ENCODE measurements around the gene EXOC4.
A peak's percentile ranks its signal among the peaks of the same experiment; 100 is the strongest.

Gene EXOC4

DNA sequence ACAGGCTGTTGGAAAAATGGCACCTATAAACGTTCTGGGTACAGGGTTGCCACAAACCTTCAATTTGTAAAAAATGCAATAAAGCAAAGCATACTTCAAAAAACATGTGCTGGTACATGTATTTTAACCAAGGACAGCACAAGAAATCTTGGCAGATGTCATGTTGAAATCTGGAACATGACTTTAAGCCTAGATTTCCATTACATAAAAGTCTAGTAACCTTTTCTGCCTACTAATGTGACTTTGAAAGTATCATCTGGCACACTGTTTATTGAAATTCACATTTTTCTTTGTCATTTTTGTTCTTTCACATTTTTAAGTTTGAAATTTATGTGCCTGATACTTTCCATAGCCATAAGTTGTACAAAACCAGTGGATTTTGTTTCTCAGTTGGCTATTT, 296.8 kb downstream of the EXOC4 start:
- no peak for DNase-seq

DNA sequence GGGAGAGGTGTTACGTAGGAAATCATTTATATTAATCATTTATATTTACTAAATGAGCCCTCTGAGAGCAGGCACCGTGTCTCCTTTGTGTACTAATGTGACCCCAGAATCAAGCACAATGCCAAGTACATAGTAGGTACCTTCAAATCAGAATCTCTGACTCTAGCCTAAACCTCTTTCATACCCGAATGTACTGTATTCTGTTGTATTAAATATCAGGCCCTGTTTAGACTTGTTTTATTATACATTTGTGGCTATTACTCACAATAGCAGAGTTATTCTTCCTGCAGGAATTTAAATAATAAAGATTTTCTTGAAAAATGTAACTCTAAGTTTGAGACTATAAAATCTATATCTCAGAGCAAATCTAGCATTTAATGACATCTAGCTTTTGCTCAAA, 297.3 kb downstream of the EXOC4 start:
- DNase-seq: no peak

DNA sequence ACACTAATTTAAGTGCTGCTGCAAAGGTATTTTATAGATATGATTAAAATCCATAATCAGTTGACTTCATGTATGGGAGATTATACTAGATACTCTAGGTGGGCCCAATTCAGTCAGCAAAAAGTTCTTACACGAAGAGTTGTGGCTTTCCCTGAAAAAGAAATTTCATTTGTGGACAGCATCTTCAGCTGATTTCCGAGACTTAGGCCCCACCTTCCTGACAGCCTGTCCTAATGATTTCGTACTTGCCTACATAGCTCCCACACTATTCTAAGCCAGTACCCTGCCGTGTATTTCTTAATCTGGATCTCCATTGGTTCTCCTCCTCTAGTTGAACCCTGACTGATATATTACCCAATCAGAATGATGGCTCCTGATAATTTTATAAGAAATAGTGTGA, 297.9 kb downstream of the EXOC4 start:
- DNase-seq: no peak

DNA sequence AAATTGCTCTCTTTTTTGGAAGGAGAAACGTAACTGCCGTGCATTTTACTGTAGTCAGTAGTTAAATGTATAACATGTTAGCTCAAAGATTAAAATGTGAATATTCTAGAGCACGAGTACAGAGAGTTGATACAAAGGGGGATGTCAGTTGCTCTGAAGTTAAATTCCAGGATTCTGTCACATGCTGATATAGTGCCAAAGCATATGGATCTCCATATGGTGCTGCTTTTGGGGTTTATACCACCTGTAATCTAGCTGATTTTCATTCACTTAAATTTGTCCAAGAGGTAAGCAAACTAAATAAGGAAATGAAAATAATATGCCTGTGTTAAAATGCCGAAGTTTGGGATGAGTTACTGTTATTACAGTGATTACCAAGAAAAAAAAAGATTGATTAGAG, 298.6 kb downstream of the EXOC4 start:
- no peak for DNase-seq

DNA sequence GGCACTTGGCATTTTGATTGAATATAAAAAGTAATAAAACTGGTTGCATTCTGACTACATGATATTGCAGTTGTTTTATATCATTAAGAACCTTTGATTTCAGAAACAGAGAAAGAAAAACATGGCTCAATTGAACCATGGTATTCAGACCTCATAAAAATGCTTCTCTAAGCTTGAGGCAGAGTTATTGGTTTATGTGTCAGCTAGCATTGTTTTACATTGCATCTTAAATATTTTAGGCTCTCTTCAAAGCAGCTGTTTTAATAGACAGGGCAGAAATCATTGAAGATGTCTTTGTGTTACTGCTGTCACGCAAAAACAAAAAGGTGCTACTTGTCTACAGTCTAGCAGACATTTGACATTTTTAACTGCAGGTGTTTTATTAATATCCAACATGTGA, 299.2 kb downstream of the EXOC4 start:
- DNase-seq: no peak

DNA sequence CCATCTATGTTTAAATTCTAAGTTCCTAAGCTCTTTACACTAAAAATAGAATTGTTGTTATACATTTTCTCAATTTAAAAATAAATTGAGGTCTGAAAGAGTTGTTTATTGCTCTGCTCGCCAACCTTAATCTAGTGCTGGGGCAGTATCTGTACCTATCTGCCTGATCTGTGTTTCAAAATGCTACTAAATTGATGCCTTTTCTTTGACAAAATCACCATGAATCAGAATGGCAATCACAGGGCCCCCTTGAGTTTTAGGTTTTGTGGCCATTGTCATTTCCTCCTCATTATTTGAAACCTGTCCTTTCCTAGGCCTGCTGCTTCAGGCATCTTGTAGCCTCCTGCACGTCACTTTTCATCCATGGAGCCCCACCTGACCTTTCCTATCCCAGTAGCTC, 301.5 kb downstream of the EXOC4 start:
- no peak for DNase-seq

DNA sequence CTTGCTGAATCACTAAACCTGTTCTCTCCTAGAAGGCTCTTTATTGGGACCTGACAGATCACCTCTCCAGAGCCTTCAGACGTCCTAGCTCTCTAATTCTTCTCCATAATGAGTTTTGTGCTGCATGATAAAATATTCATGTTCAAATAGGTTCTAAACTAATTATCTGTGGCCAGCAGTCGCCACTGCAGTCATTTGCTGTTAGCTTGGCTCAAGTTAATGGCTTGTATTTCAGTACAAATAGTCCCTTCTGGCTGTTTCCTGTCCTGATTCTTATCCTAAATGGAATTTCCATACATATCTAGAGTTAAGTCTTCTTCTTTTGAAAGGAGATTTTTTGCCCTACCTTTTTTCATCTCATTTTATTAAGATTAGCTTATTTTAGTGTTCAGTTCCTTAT, 303.2 kb downstream of the EXOC4 start:
- no peak for DNase-seq

DNA sequence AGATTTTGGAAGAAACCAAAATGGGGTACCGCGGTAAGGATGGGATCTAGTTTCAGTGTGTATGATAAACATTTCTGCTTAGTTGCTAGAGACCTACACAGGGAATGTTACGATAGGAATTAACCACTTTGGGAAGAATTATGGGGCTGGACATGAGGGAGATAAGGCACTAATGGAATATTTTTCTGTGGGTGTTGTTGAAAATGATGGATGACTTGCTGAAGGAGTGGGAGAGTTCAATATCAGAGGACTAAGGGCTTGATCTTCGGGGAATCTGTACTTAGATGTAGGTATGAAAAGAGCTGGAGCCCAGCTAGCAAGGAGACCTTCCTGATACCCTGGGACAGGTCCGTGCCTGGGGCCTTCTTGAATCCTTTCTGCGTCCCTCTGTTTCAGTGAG, 303.7 kb downstream of the EXOC4 start:
- DNase-seq: no peak

DNA sequence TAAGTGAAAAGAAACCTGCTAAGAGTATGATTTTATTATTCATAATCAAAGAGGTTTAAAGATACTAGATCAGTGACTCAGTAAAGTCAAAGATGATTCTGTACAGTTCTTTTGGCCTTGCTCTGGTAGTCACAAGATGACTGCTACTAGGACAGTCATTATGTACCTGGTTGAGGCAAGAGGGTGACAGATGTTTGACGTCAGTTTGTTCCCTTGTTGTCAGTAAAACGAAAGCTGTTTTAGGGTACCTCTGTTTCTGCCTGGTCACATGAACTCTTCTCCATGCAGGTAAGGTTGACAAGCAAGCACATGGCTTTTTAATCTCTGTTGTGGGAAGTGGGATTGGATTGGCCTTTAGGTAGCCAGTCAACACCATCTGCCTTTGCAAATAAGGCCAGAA, 308.0 kb downstream of the EXOC4 start:
- DNase-seq: no peak

DNA sequence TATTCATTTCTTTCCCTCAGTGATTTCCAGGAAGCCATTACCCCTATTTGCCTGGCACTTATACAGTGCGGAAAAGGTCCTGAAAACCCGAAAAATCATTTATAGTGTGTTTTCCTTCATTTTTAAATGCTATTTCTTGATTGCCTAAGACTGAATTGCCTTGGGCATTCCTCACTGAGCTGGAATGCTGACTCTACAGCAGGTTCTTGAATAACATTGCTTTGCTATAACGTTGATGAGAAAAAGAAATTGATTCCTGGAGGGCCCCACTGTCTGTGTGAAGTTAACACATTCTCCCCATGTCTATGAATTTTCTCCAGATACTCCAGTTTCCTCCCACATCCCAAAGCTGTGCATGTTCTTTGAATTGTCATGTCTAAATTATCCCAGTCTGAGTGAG, 308.5 kb downstream of the EXOC4 start:
- no peak for DNase-seq

DNA sequence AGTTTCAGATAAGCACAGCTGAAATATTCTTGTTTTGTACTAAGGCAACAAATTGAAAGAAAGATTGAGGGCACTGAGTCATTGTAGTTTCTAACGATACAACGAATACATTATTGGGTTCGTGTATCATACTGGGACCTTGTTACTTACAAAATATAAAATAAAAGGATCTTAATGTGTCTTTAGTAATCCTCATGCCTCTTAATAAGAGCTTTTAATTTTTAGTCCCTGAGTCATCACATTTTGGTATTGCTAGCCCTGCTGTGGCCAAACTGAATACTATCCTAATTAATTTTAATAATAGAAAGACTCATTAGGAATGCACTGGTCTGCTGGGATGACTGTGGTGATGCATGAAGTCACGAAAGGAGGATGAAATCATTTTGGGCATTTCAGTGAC, 309.7 kb downstream of the EXOC4 start:
- peak; percentile 33 for DNase-seq

DNA sequence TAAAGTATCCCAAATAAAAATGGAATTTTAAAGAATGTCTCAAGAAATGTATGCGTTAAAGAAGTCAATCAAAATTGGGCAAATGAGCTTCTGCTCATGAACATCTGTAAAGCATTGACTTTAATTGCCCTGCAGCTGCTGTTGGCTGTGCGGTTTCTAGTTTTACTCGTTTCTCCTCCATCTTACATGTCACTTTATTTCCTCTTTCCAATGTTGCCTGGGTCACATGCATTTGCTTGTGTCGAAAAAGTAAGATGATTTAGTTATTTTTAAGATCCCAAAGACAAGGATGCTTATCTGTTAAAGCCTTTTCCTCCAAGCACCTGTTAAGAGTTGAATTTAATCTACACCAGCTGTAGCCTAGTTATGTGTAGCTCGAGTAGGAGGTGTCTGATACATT, 310.4 kb downstream of the EXOC4 start:
- DNase-seq: no peak

DNA sequence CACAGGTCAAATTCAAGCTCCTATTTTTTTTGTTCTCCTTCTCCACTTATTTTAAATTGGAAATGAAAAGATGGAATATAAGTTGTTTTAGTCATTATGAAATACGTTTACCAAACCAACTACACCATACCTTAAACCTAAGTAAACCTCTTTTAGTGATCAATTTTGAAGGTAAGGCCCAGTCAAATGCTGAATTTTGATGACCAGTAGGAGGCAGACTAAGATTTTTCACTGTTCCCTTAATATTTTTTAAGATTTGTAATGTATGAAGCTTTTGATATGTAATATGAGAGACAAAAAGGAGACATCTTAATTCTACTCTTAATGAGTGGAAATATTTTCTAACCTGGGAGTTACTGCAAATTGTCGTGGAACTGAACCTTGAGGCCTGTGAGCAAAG, 311.6 kb downstream of the EXOC4 start:
- no peak for DNase-seq

DNA sequence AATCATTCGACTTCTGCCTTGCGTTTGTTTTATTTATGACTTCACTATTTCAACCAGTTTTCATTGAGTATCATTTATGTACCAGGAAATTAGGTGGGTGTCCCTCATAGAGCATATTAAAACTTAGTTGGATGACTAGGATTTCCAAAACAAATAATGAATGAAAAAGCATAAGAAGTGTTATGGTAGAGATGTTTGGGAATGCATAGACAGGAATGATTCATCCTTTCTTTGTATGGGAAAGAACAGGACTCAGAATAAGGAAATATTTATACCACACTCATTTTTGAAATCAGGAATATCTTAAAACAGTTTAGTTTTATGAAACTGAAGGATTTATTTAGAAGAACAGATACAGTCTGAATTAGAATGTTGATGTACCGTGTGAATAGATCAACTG, 315.7 kb downstream of the EXOC4 start:
- no peak for DNase-seq

DNA sequence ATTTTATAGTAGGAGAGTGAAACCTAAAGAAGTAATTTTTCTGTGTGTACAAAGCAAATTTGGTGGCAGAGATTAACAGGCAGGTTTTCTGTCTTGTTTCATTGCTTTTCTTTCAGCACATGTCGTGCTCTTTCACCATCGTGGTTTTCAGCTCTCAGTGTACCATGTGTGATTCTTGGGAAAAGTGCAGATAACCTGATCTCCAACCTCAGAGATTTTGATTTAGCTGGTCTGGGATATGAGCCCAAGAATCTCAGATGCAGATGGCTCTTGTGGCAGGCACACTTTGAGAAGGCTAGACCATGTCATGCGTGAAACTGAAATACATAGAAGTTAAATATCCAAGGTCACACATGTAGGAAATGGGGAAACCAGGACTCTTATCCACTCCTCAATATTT, 317.4 kb downstream of the EXOC4 start:
- no peak for DNase-seq

DNA sequence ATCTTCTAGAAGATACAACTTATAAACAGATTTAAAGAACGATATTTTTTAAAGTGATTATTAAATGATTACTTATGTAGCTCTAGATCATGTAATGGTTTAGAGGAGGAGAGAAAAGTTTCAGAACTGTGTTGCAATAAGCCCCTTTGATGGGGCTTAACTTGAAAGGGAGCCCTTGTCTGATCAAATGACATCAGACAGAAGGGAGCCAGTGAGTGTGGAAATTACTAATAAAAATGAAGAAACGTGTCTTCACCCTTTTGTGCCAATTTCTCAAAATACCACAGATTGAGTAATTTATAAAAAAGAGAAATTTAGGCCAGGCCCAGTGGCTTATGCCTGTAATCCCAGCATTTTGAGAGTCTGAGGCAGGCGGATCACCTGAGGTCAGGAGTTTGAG, 318.2 kb downstream of the EXOC4 start:
- DNase-seq: no peak

DNA sequence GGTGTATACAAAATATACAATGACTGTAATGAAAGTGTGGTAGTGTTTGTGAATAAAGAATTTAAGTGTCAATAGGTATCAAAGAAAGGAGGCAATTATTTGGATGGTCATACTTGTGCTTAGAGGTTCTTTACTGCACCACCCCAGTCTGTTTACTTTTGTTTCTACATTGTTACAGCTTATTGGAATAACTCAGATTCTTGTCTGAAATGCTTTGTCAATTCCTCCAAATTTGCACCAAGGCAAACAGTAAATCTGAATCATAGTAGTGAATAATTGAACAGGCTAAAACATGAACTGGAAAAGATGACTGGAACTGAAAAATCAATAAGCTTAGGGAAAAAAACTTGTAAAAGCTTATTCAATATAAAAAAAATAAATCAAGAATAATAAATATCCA, 319.2 kb downstream of the EXOC4 start:
- no peak for DNase-seq

DNA sequence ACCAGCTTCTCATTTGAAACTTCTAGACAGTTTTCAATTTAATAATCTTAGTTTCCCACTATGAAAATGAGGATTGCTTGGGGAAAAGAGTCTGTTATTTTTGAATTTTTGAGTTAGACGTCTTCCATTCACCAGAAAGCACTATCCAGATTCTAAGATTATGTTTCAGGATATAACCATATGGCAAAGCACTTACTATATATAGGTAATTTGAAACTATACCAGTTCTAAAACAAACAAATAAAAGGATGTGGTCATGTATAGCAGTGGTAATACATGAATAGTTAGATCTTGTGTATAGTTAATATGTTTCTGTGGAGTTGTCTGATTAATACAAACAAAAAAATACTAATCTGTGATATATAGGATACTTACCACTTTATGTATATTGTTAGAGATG, 320.0 kb downstream of the EXOC4 start:
- peak; percentile 16 for DNase-seq

DNA sequence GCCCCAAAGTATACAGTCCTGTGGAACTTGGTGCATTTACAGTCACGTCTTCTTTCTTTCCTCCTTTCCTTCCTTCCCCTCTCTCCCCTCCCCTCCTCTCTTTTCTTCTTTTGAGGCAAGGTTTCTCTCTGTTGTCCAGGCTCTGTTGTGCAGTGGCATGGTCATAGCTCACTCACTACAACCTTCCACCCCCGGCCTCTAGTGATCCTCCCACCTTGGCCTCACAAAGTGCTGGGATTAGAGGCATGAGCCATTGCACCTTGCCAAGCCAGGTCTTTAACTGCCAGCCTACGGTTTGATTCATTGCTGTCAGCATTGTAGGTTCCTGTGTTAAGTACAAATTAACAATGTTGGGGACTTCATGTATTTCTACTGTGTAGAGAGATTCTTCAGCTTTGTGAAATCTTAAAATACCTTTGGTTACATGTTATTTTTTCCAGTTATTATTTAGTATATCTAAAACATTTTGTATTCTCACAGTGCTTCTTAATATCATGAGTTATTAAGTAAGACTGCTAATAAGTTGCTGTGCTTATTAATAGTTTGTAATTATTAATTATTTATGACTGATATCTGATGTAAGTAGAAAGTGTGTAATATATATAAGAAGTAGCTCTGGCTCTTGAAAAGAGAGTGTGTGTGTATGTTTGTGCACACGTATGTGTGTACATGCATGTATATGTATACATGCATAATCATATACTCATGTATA, 320.8 kb downstream of the EXOC4 start:
- DNase-seq: no peak

DNA sequence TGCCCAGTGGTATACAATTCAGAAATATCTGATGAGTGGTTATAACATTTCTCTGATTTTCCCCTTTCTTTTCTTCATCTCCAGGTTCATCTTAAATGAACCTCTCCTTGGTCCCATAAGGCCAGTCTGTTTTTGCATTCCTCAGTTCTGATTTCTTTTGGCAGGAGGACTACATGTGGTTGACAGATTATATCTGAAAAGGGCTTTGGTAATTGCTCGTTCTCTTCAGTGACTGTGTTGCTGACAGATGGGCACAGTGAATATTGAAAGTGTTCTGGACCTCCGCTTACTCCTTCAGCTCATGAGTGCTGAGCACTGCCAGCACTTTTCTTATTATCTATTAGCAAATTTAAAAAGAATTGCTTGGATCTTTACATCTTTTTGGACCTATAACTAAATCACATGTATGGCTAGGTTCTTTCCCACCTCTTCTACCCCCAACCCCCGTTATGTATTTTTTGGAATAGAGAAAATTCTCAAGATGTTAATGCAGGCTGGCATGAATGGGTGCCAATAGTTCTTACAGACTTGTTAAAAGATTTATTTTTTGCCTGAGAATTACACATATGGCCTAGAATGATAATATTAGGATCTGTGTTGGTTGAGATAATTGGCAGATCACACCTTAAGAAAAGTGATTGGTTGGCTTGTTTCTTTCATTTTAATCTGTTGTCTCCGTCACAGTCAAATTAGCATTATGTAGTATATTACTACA, 323.0 kb downstream of the EXOC4 start:
- no peak for DNase-seq

DNA sequence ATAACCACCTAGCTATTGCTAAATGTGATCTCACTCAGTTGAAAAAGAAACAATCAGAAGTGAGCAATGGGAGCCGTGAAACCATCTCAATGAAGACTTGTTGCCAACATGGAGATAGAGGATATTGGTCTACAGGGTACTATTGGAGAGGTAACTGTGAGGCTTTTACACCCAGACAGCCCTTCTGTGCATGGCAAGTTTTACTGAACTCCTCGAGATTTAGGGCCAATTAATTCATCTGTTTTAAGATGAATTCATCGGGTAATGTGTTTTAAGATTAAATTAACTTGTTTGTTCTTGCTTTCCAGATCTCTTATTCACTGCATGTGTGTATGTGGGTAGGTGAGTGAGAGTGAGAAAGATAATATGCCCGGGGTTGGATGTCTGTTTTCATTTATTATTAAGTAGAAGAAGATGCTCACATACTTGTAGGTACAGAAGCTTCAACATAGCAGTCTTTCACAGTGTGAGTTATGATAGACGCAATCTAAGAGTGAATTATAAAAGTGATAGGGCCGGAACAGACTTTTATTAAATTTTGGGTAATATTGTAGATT, 323.8 kb downstream of the EXOC4 start:
- no peak for DNase-seq

DNA sequence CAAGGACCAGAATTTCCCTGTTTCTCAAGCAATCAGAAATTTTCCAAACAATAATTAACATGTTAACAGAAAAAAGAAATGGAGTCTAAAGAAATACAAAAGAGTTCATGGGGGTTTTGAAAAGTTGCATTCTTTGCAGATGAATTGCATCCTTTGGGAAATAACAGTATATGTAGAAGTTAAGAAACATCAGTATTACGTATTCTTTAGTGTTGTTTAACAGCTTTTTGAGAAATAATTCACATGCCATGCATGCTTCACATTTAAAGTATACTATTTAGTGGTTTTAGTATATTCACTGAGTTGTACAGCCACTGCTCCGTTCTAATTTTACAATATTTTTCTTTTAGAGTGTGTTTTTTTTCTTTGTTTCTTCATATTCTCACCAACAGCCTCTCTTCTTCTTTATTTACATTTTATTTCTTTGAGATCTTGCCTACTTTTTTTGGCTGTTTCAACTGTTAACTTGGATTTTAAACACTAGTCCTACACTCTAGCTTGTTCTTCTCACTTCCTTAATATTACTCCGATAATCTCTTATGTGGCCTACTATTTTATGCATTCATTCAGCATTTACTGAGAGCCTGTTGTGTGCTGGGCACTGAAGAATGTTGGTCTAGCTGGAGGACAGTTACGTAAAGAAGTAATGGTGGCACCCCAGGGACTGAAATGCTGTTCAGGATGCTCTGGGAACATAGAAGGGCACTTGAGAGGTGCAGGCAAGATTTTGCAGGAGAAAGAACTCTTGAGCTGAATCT, 330.1 kb downstream of the EXOC4 start:
- DNase-seq: peak; percentile 85

DNA sequence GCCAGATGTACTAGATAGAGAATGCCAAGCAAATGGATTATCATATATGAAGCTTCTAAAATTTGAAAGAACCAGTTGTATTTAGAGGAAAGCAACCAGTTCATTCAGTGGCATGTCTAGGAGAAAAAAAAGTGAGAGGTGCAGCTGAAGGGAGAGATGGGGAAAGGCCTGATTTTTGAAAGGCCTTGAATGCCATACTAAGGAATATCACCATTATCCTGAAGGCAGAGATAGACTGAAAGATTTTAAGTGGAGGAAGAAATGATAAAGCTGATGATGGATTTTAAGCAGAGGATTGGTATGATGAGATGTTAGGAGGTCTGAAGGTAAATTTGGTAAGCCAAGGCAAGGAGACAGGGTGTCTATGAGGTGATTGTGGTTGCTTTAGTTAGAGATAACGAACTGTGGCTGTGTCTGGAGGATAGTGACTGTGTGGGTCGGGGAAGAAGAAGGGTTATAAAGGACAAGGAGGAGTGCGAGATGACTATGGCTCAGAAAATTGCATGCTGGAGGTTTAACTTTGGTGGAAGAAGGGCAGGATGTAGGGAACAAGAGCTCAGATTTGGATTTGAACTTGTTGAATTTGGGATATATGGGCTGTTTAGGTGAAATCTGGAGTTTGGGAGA, 330.8 kb downstream of the EXOC4 start:
- no peak for DNase-seq
